Dendritic cell treated with granulocyte-macrophage colony-stimulating factor and Interleukin-4, amounts not matched to agents 40 ng/mL and 50 ng/mL, for 4 days (primary cell): ENCODE results near the gene TMCC1.

Experiments used
- H3K27ac Mint-ChIP-seq: one replicate; pipeline ENCODE4 v1.8.0; 2022; ENCODE audit warnings: mild to moderate bottlenecking, mixed read lengths
- H3K27me3 Mint-ChIP-seq: one replicate; pipeline ENCODE4 v1.8.0; 2022; ENCODE audit warnings: mild to moderate bottlenecking, mixed read lengths
- H3K36me3 Mint-ChIP-seq: one replicate; pipeline ENCODE4 v1.8.0; 2022; ENCODE audit warnings: low read depth, mixed read lengths
- H3K4me1 Mint-ChIP-seq: one replicate; pipeline ENCODE4 v1.8.0; 2022; ENCODE audit warnings: low read depth, mixed read lengths
- H3K4me3 Mint-ChIP-seq: one replicate; pipeline ENCODE4 v1.8.0; 2022; ENCODE audit warnings: mild to moderate bottlenecking, moderate library complexity, mixed read lengths
- H3K9me3 Mint-ChIP-seq: one replicate; pipeline ENCODE4 v1.8.0; 2022; ENCODE audit warnings: mixed read lengths
- intact Hi-C: fragments of 100-400 bp; cut with micrococcal nuclease; formaldehyde crosslinking; loops from one replicate; pipeline ENCODE4 v1.15.0; 2022

TMCC1 gene

GRCh38 chr3:129598000-129598381, 295.5 kb downstream of the TMCC1 start:
- peak overlapping the region; percentile 99 for H3K27ac Mint-ChIP-seq
- H3K4me3 Mint-ChIP-seq, result no peak overlapping the region
- H3K27me3 Mint-ChIP-seq, result no peaks in the 10 kb centered on the region
- peaks cover 99% of the 10 kb centered on the region for H3K4me1 Mint-ChIP-seq
- intact Hi-C loops, result loop anchor here (2.0 kb wide), 1 partner anchor 15 kb away; no protein-coding TSS in a partner anchor
- no peaks in the 10 kb centered on the region for H3K9me3 Mint-ChIP-seq
- H3K36me3 Mint-ChIP-seq, result peaks cover 81% of the 10 kb centered on the region
